Measurements from ENCODE around the gene YPEL4.
A peak's percentile ranks its signal among the peaks of the same experiment; 100 is the strongest.
"Not testable (repeated sequence)": the region's sequence is repeated elsewhere in the genome, so short reads cannot be mapped to it uniquely, and the experiment has no call there.

YPEL4 gene, protein sequence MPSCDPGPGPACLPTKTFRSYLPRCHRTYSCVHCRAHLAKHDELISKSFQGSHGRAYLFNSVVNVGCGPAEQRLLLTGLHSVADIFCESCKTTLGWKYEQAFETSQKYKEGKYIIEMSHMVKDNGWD

DNA sequence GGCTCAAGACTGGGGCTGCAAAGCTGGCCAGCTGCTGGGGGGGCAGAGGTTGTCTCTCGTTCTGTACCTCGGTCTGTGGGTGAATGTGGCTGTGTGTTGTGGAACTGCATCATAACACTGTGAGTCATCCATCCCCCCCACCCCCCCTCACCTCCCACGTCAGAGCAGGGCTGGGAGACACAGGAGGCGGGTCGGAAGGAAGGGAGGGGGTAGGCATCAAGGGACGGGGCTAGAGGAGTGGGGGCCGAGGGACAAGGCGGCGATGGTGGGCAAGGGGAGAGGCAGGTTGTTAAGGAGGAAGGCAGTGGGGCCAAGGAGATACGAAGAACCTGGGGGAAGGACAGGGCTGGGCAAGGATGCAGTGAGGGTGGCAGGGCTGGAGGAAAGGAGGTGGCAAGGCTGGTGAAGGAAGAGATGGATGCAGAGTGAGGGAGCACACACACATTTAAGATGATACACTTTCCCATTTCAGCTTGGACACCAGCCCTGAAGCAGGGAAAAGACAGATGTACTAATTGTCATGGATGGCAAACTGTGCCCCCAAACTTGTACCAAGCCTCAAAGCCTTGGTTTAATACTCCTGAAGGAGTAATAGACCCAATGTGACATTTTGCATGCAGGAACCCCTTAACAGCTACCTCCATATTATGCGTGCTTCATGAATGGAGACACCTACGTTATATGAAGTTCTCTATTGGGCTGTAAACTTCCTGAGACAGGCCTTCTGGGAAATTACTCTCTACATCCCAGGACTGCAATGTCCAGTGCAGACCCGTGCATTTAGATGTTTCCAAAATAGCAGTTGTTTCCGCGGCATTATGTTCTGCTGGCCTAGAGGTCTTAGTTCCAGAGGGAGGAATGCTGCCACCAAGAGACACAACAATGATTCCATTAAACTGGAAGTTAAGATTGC lies at the start of gene YPEL4:
YPEL4 (minus strand) TSS at position 87 of the 913 bp plus-strand sequence. CDS start 2,805 bp downstream, outside the sequence.
- peak; percentile 57 for DNase-seq (ENCODE audit: low read depth)
- H3K4me3 ChIP-seq (ENCODE audit: low read depth, low read length): no peak within 1 kb of the TSS
- TF ChIP-seq, protein P1, sequence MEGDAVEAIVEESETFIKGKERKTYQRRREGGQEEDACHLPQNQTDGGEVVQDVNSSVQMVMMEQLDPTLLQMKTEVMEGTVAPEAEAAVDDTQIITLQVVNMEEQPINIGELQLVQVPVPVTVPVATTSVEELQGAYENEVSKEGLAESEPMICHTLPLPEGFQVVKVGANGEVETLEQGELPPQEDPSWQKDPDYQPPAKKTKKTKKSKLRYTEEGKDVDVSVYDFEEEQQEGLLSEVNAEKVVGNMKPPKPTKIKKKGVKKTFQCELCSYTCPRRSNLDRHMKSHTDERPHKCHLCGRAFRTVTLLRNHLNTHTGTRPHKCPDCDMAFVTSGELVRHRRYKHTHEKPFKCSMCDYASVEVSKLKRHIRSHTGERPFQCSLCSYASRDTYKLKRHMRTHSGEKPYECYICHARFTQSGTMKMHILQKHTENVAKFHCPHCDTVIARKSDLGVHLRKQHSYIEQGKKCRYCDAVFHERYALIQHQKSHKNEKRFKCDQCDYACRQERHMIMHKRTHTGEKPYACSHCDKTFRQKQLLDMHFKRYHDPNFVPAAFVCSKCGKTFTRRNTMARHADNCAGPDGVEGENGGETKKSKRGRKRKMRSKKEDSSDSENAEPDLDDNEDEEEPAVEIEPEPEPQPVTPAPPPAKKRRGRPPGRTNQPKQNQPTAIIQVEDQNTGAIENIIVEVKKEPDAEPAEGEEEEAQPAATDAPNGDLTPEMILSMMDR (IDR thresholded peaks at IDR 0.05; ENCODE audit: low read depth, low read length): no peak
- no peak for TF ChIP-seq MYC (IDR thresholded peaks at IDR 0.05; ENCODE audit: low read depth, low read length)
- TF ChIP-seq, protein P2, sequence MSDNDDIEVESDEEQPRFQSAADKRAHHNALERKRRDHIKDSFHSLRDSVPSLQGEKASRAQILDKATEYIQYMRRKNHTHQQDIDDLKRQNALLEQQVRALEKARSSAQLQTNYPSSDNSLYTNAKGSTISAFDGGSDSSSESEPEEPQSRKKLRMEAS (IDR thresholded peaks at IDR 0.05; ENCODE audit: low read depth, low read length): no peak
- TF ChIP-seq POLR2A (IDR thresholded peaks at IDR 0.05; ENCODE audit: extremely low read depth, insufficient read length): no peak

DNA sequence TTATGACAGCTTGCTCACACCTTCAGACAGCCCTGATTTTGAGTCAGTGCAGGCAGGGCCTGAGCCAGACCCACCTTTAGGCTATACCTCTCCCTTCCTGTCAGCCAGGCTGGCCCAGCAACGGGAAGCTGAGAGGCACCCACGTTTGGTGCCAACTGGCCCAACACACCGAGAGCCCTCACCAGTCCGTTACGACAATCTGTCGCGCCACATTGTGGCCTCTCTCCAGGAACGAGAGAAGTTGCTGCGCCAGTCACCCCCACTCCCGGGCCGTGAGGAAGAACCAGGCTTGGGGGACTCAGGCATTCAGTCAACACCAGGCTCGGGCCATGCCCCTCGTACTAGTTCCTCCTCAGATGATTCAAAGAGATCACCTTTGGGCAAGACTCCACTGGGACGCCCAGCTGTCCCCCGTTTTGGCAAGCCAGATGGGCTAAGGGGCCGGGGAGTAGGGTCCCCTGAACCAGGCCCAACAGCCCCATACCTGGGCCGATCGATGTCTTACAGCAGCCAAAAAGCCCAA lies 49.2 kb upstream of the YPEL4 start:
- DNase-seq (ENCODE audit: low read depth): no peak
- no peak overlapping the region for H3K4me3 ChIP-seq (ENCODE audit: low read depth, low read length)
- no peak for TF ChIP-seq MYC (IDR thresholded peaks at IDR 0.05; ENCODE audit: low read depth, low read length)
- TF ChIP-seq, protein P2 (IDR thresholded peaks at IDR 0.05; ENCODE audit: low read depth, low read length): no peak
- TF ChIP-seq POLR2A (IDR thresholded peaks at IDR 0.05; ENCODE audit: extremely low read depth, insufficient read length): no peak
- TF ChIP-seq, protein P1 (IDR thresholded peaks at IDR 0.05; ENCODE audit: low read depth, low read length): no peak

DNA sequence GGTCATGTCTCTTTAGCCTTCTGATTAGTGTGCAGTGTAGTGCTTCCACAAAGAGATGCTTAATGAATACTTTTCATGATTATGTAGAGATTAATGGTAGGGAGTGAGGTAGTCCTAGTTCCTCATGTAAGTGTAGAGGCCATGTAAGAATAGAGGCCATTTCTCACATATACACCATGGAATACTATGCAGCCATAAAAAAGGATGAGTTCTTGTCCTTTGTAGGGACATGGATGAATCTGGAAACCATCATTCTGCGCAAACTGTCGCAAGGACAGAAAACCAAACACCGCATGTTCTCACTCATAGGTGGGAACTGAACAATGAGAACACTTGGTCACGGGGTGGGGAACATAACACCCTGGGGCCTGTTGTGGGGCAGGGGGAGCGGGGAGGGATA lies 40.8 kb upstream of the YPEL4 start:
- not testable (repeated sequence) for H3K4me3 ChIP-seq (ENCODE audit: low read depth, low read length); DNase-seq (ENCODE audit: low read depth)

DNA sequence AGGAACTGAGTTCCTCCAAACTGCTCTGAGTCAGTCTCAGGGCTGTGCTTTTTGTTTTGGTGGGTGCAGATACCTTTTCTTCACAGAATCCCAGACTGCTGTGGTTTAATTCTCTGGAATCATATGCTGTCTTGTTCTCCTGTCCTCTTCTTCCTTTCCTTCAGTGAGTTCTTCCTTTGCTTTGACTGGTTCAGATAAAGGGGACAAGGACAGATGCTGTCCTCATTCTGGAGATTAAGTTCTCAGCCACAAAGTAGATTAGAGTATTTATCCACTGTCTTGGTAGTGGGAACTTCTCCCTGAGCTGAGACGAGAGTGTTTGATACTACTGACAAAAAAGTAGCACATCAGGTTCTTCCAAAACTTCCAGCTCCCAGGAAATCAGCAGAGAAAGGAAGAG lies 31.5 kb upstream of the YPEL4 start:
- no peak overlapping the region for H3K4me3 ChIP-seq (ENCODE audit: low read depth, low read length)
- no peak for DNase-seq (ENCODE audit: low read depth)
- TF ChIP-seq MYC (IDR thresholded peaks at IDR 0.05; ENCODE audit: low read depth, low read length) (no peak), POLR2A (IDR thresholded peaks at IDR 0.05; ENCODE audit: extremely low read depth, insufficient read length) (no peak)
- TF ChIP-seq, protein P2 (IDR thresholded peaks at IDR 0.05; ENCODE audit: low read depth, low read length): no peak
- TF ChIP-seq, protein P1 (IDR thresholded peaks at IDR 0.05; ENCODE audit: low read depth, low read length): no peak

DNA sequence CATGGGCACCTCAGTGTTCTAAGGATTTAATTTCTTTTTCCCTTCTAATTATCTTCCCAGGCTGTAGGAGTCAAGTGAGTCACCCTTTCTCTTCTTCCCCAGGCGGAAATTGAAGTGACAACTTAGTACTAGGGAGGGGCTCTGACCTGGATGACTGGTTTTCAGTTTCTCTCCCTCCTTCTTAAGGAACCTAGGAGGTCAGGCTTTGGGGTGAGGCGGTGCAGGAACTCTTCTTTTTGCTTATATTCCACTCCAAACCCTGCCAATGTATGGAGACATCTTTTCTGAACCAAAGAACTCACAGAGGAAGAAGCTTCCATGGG lies 30.8 kb upstream of the YPEL4 start:
- H3K4me3 ChIP-seq (ENCODE audit: low read depth, low read length): no peak overlapping the region
- TF ChIP-seq POLR2A (IDR thresholded peaks at IDR 0.05; ENCODE audit: extremely low read depth, insufficient read length) (no peak), MYC (IDR thresholded peaks at IDR 0.05; ENCODE audit: low read depth, low read length) (no peak)
- TF ChIP-seq, protein P1 (IDR thresholded peaks at IDR 0.05; ENCODE audit: low read depth, low read length): no peak
- TF ChIP-seq, protein P2 (IDR thresholded peaks at IDR 0.05; ENCODE audit: low read depth, low read length): no peak
- no peak for DNase-seq (ENCODE audit: low read depth)

DNA sequence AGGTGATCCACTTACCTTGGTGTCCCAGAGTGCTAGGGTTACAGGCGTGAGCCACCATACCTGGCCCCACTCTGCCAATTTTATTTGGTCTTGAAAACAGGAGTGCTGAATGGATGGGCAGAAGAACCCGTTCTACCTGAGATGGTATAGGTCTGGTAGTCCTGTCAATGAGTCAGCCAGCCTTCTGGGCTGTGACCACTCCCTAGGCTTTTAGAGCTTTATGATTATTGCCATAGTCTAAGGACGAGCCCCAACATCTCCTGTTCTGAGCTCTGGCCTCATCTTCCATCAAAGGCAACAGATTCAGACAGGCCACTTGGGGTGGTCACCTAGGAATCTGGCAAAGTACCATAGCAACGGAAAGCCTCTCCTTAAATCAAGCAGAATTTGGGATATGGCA lies 29.7 kb upstream of the YPEL4 start:
- TF ChIP-seq, protein P2 (IDR thresholded peaks at IDR 0.05; ENCODE audit: low read depth, low read length): no peak
- no peak for TF ChIP-seq MYC (IDR thresholded peaks at IDR 0.05; ENCODE audit: low read depth, low read length)
- TF ChIP-seq, protein P1 (IDR thresholded peaks at IDR 0.05; ENCODE audit: low read depth, low read length): no peak
- TF ChIP-seq POLR2A (IDR thresholded peaks at IDR 0.05; ENCODE audit: extremely low read depth, insufficient read length): no peak
- H3K4me3 ChIP-seq (ENCODE audit: low read depth, low read length): no peak overlapping the region
- no peak for DNase-seq (ENCODE audit: low read depth)

Data from NB4 (cell line).